H9 (cell line): ENCODE measurements around the gene MTNR1A. TPM values are rescaled to one million over a fixed set of nuclear protein-coding genes. Genes with fewer than 3 reads are reported as not detected.

ENCODE experiments used
- DNase-seq: peaks from one replicate; pipeline ENCODE4 v3.0.0-alpha.2; 2017
- H2AFZ ChIP-seq: one replicate; pipeline ENCODE4 v1.6.1; 2013; ENCODE audit warnings: mild to moderate bottlenecking, low read length, control low read depth, moderate library complexity
- H2AK5ac ChIP-seq: 2 replicates; pipeline ENCODE4 v1.6.1; 2013; ENCODE audit warnings: low read length, control low read depth, mixed read lengths; ENCODE audit not compliant: insufficient read length
- H2BK120ac ChIP-seq: one replicate; pipeline ENCODE4 v1.6.1; 2013; ENCODE audit warnings: low read depth, mild to moderate bottlenecking, low read length, control low read depth, inconsistent platforms; ENCODE audit not compliant: poor library complexity, severe bottlenecking
- H2BK12ac ChIP-seq: 2 replicates; pipeline ENCODE4 v1.6.1; 2013; ENCODE audit warnings: low read length, control low read depth, mixed read lengths, low read depth; ENCODE audit not compliant: insufficient read length
- H2BK15ac ChIP-seq: 2 replicates; pipeline ENCODE4 v1.6.1; 2013; ENCODE audit warnings: low read depth, low read length, control low read depth
- H2BK20ac ChIP-seq: one replicate; pipeline ENCODE4 v1.6.1; 2013; ENCODE audit warnings: low read depth, mild to moderate bottlenecking, low read length, control low read depth, inconsistent platforms; ENCODE audit not compliant: poor library complexity, severe bottlenecking
- H2BK5ac ChIP-seq: 2 replicates; pipeline ENCODE4 v1.6.1; 2013; ENCODE audit warnings: low read length, control low read depth, mixed read lengths; ENCODE audit not compliant: insufficient read length
- H3K14ac ChIP-seq: 2 replicates; pipeline ENCODE4 v1.6.1; 2013; ENCODE audit warnings: low read length, control low read depth; ENCODE audit not compliant: insufficient read depth
- H3K18ac ChIP-seq: 2 replicates; pipeline ENCODE4 v1.6.1; 2013; ENCODE audit warnings: low read depth, mild to moderate bottlenecking, mixed read lengths, low read length, control low read depth; ENCODE audit not compliant: insufficient read length
- H3K23ac ChIP-seq: 2 replicates; pipeline ENCODE4 v1.6.1; 2013; ENCODE audit warnings: low read length, control low read depth, mixed read lengths, low read depth; ENCODE audit not compliant: insufficient read length
- H3K23me2 ChIP-seq: 2 replicates; pipeline ENCODE4 v1.6.1; 2013; ENCODE audit warnings: low read depth, mild to moderate bottlenecking, mixed read lengths, low read length, control low read depth; ENCODE audit not compliant: insufficient read length, poor library complexity, severe bottlenecking
- H3K27ac ChIP-seq: 2 replicates; pipeline ENCODE4 v1.5.1; 2013; ENCODE audit warnings: low read length, control low read depth, mixed read lengths, low read depth; ENCODE audit not compliant: insufficient read length
- H3K27me3 ChIP-seq: 2 replicates; pipeline ENCODE4 v1.6.1; 2013; ENCODE audit warnings: low read length, control low read depth, inconsistent platforms; ENCODE audit not compliant: insufficient read depth
- H3K4ac ChIP-seq: 2 replicates; pipeline ENCODE4 v1.6.1; 2013; ENCODE audit warnings: low read depth, mild to moderate bottlenecking, control low read depth, inconsistent platforms, low read length, moderate library complexity
- H3K4me1 ChIP-seq: 2 replicates; pipeline ENCODE4 v1.6.1; 2013; ENCODE audit warnings: low read length, control low read depth, inconsistent platforms; ENCODE audit not compliant: insufficient read depth
- H3K4me2 ChIP-seq: 2 replicates; pipeline ENCODE4 v1.6.1; 2013; ENCODE audit warnings: low read length, control low read depth, mixed read lengths; ENCODE audit not compliant: insufficient read length, insufficient read depth
- H3K56ac ChIP-seq: 2 replicates; pipeline ENCODE4 v1.6.1; 2013; ENCODE audit warnings: low read depth, mild to moderate bottlenecking, mixed read lengths, low read length, control low read depth; ENCODE audit not compliant: insufficient read length
- H3K79me1 ChIP-seq: 2 replicates; pipeline ENCODE4 v1.6.1; 2013; ENCODE audit warnings: low read depth, mild to moderate bottlenecking, moderate library complexity, low read length, control low read depth, inconsistent platforms; ENCODE audit not compliant: insufficient read depth, poor library complexity, severe bottlenecking
- H3K79me2 ChIP-seq: 2 replicates; pipeline ENCODE4 v1.6.1; 2013; ENCODE audit warnings: low read length, control low read depth, inconsistent platforms; ENCODE audit not compliant: insufficient read depth
- H3K9ac ChIP-seq: 2 replicates; pipeline ENCODE4 v1.6.1; 2013; ENCODE audit warnings: low read length, control low read depth, mixed read lengths; ENCODE audit not compliant: insufficient read length; ENCODE audit errors: extremely low read depth
- H3K9me3 ChIP-seq: one replicate; pipeline ENCODE4 v1.6.1; 2013; ENCODE audit warnings: low read depth, low read length, inconsistent platforms; ENCODE audit not compliant: control insufficient read depth
- H3T11ph ChIP-seq: one replicate; pipeline ENCODE4 v1.6.1; 2013; ENCODE audit warnings: mild to moderate bottlenecking, low read length, control low read depth, inconsistent platforms
- H4K20me1 ChIP-seq: one replicate; pipeline ENCODE4 v1.6.1; 2013; ENCODE audit not compliant: control insufficient read depth, insufficient read length, insufficient read depth
- H4K5ac ChIP-seq: 2 replicates; pipeline ENCODE4 v1.6.1; 2013; ENCODE audit warnings: low read depth, mild to moderate bottlenecking, mixed read lengths, low read length, control low read depth; ENCODE audit not compliant: insufficient read length
- H4K8ac ChIP-seq: replicated peaks from 2 replicates; pipeline ENCODE4 v1.6.1; 2013; ENCODE audit warnings: low read length, control low read depth, mixed read lengths, low read depth; ENCODE audit not compliant: insufficient read length
- H4K91ac ChIP-seq: 2 replicates; pipeline ENCODE4 v1.6.1; 2013; ENCODE audit warnings: low read depth, mild to moderate bottlenecking, moderate library complexity, mixed read lengths, low read length, control low read depth; ENCODE audit not compliant: insufficient read length
- H3K27ac Mint-ChIP-seq, 3 experiments: 2 replicates in 2 of 3; 3 replicates in 1 of 3; pipeline ENCODE4 v1.8.0; 2020 to 2021; ENCODE audit warnings: mixed read lengths in 3 of 3, mild to moderate bottlenecking in 1 of 3, moderate library complexity in 1 of 3
- H3K27me3 Mint-ChIP-seq: 2 replicates; pipeline ENCODE4 v1.8.0; 2021; ENCODE audit warnings: low read depth, mild to moderate bottlenecking, moderate library complexity, mixed read lengths
- H3K36me3 Mint-ChIP-seq, 3 experiments: 2 replicates in 2 of 3; 3 replicates in 1 of 3; pipeline ENCODE4 v1.8.0; 2020 to 2021; ENCODE audit warnings: low read depth in 3 of 3, mixed read lengths in 3 of 3; ENCODE audit not compliant: insufficient read depth in 1 of 3
- H3K4me1 Mint-ChIP-seq, 2 experiments: 2 replicates each; pipeline ENCODE4 v1.8.0; 2020; ENCODE audit warnings: mixed read lengths in 2 of 2
- H3K4me3 Mint-ChIP-seq, 2 experiments: 2 replicates in 1 of 2; 3 replicates in 1 of 2; pipeline ENCODE4 v1.8.0; 2020 to 2021; ENCODE audit warnings: mild to moderate bottlenecking in 2 of 2, mixed read lengths in 2 of 2, moderate library complexity in 1 of 2
- H3K9me3 Mint-ChIP-seq, 2 experiments: 2 replicates in 1 of 2; 3 replicates in 1 of 2; pipeline ENCODE4 v1.8.0; 2020; ENCODE audit warnings: mild to moderate bottlenecking in 2 of 2, mixed read lengths in 2 of 2, moderate library complexity in 1 of 2
- CTCF ChIP-seq: fragments of 200-600 bp; sonication (generic); conservative IDR thresholded peaks from 3 replicates; pipeline ENCODE4 v1.8.0; 2021; ENCODE audit warnings: antibody characterized with exemption, mild to moderate bottlenecking
- WGBS: extraction: QIAGEN DNeasy Blood & Tissue Kit; methylation state at CpG from one replicate; pipeline ENCODE4 v1.1.7; 2013; ENCODE audit warnings: missing lambda C conversion rate, low lambda C conversion rate, mixed read lengths; ENCODE audit not compliant: insufficient read length; ENCODE audit errors: extremely low coverage; 5-methylcytosine and 5-hydroxymethylcytosine counted together
- total RNA-seq: library from RNA; stranded (reverse); gene quantifications from 2 replicates; pipeline ENCODE4 v1.2.1, GENCODE V29; 2021

The MTNR1A gene
- total RNA-seq, 1 experiment from 2014 or later = 0.57 TPM

DNA sequence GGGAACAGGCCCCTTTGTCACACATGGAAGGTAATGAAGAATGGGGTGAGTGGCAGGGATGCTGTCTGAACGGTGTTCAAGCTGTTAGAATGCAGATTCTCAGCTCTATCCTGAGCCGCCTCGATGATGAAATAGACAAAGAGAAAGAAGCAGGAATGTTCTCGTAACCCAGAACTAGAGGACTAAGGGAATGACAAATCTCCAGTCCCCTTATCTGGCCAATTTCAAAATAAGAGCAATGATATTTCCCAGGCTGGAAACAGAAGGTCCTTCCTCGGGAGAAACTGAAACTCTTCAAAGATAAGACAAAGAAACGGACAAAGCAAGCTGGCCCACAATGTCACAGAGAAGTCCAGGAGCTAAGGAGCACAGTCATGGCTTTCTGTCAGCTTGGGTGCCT, 29.5 kb upstream of the MTNR1A start:
- H3T11ph ChIP-seq = no peak overlapping the region
- H3K27me3 ChIP-seq = no peaks in the 10 kb centered on the region
- DNase-seq = no peak
- no CpG with 5 or more reads among the region's 6 CpGs for WGBS
- Mint-ChIP-seq H3K4me1 (no peaks in the 10 kb centered on the region), H3K4me3 (no peak overlapping the region), H3K36me3 (peaks cover 35 to 64% (median 61%) of the 10 kb centered on the region in 3 experiments), H3K9me3 (peaks cover 10 to 11% of the 10 kb centered on the region in 2 experiments), H3K27me3 (peaks cover 1% of the 10 kb centered on the region; the same call in 1 of the 2 replicates), H3K27ac (peak overlapping the region in 1 of 3 experiments; percentile 27; a peak in 4 of 7 replicates)
- no peak overlapping the region for H3K4ac ChIP-seq
- no peak for TF ChIP-seq CTCF
- H3K56ac ChIP-seq = no peak overlapping the region
- no peak overlapping the region for H2BK120ac ChIP-seq
- H2AFZ ChIP-seq = no peak overlapping the region
- no peaks in the 10 kb centered on the region for H3K9me3 ChIP-seq
- H3K9ac ChIP-seq = no peak overlapping the region
- H3K14ac ChIP-seq = no peak overlapping the region
- no peak overlapping the region for H2BK20ac ChIP-seq
- no peak overlapping the region for H4K8ac ChIP-seq
- no peak overlapping the region for H4K5ac ChIP-seq
- no peak overlapping the region for H3K27ac ChIP-seq
- no peak overlapping the region for H3K23ac ChIP-seq
- H2BK12ac ChIP-seq = no peak overlapping the region
- no peaks in the 10 kb centered on the region for H3K23me2 ChIP-seq
- no peaks in the 10 kb centered on the region for H4K20me1 ChIP-seq
- H3K4me2 ChIP-seq = no peak overlapping the region
- H3K4me1 ChIP-seq = no peaks in the 10 kb centered on the region
- H2AK5ac ChIP-seq = no peak overlapping the region
- no peaks in the 10 kb centered on the region for H3K79me1 ChIP-seq
- H3K79me2 ChIP-seq = no peaks in the 10 kb centered on the region
- no peak overlapping the region for H4K91ac ChIP-seq
- no peak overlapping the region for H3K18ac ChIP-seq
- no peak overlapping the region for H2BK15ac ChIP-seq
- no peak overlapping the region for H2BK5ac ChIP-seq
